Neuronal stem cell (in vitro differentiated cells): Measurements from ENCODE around the gene TSPAN1.

Source experiments
- DNase-seq: peaks from one replicate; pipeline ENCODE4 v3.0.0-alpha.2; 2013; ENCODE audit warnings: low spot score
- H2AFZ ChIP-seq: one replicate; pipeline ENCODE4 v1.6.1; 2013; ENCODE audit warnings: mild to moderate bottlenecking, low read length, inconsistent platforms
- H2AK5ac ChIP-seq: 2 replicates; pipeline ENCODE4 v1.6.1; 2013; ENCODE audit warnings: low read depth, mild to moderate bottlenecking, inconsistent platforms, low read length, moderate library complexity, mixed read lengths
- H2BK120ac ChIP-seq: 2 replicates; pipeline ENCODE4 v1.6.1; 2013; ENCODE audit warnings: low read depth, mild to moderate bottlenecking, inconsistent platforms, low read length, moderate library complexity, mixed read lengths
- H2BK12ac ChIP-seq: one replicate; pipeline ENCODE4 v1.6.1; 2013; ENCODE audit warnings: low read length, inconsistent platforms
- H2BK15ac ChIP-seq: 2 replicates; pipeline ENCODE4 v1.6.1; 2013; ENCODE audit warnings: mild to moderate bottlenecking, low read length, inconsistent platforms, mixed read lengths
- H2BK5ac ChIP-seq: one replicate; pipeline ENCODE4 v1.6.1; 2013; ENCODE audit warnings: inconsistent platforms, mild to moderate bottlenecking, low read length, moderate library complexity
- H3K14ac ChIP-seq: one replicate; pipeline ENCODE4 v1.6.1; 2013; ENCODE audit warnings: low read length, inconsistent platforms
- H3K18ac ChIP-seq: 2 replicates; pipeline ENCODE4 v1.6.1; 2013; ENCODE audit warnings: low read length, inconsistent platforms
- H3K23ac ChIP-seq: 2 replicates; pipeline ENCODE4 v1.6.1; 2013; ENCODE audit warnings: low read depth, mild to moderate bottlenecking, mixed read lengths, low read length, inconsistent platforms; ENCODE audit not compliant: poor library complexity
- H3K27ac ChIP-seq: replicated peaks from 3 replicates; pipeline ENCODE4 v1.5.1; 2013; ENCODE audit warnings: low read length, inconsistent platforms
- H3K27me3 ChIP-seq, 3 experiments: 2 replicates each; pipeline ENCODE4 v1.6.1; 2013; ENCODE audit warnings: low read length in 3 of 3, mild to moderate bottlenecking in 2 of 3, inconsistent platforms in 1 of 3, low read depth in 1 of 3, mixed read lengths in 1 of 3, moderate library complexity in 1 of 3; ENCODE audit not compliant: control insufficient read depth in 3 of 3, insufficient read depth in 3 of 3
- H3K36me3 ChIP-seq, 2 donors: replicated peaks in 1 of 2; 2 replicates each; pipeline ENCODE4 v1.6.1; 2013; ENCODE audit warnings: low read length in 2 of 2; ENCODE audit not compliant: control insufficient read depth in 2 of 2, insufficient read depth in 2 of 2
- H3K4ac ChIP-seq: 2 replicates; pipeline ENCODE4 v1.6.1; 2013; ENCODE audit warnings: inconsistent platforms, mild to moderate bottlenecking, low read length, moderate library complexity
- H3K4me1 ChIP-seq, 2 donors: 1 replicate in 1 of 2; 2 replicates in 1 of 2; pipeline ENCODE4 v1.6.1; 2013; ENCODE audit warnings: low read length in 2 of 2, low read depth in 1 of 2; ENCODE audit not compliant: control insufficient read depth in 2 of 2, insufficient read depth in 1 of 2
- H3K4me2 ChIP-seq: one replicate; pipeline ENCODE4 v1.6.1; 2013; ENCODE audit warnings: mild to moderate bottlenecking, low read length, inconsistent platforms; ENCODE audit not compliant: insufficient read depth, poor library complexity, severe bottlenecking
- H3K4me3 ChIP-seq, 2 donors: 2 replicates each; pipeline ENCODE4 v1.5.1; 2013; ENCODE audit warnings: low read length in 2 of 2, mild to moderate bottlenecking in 2 of 2, inconsistent platforms in 1 of 2, moderate library complexity in 1 of 2
- H3K79me1 ChIP-seq: one replicate; pipeline ENCODE4 v1.6.1; 2013; ENCODE audit warnings: low read depth, mild to moderate bottlenecking, inconsistent platforms, low read length, moderate library complexity
- H3K9ac ChIP-seq: one replicate; pipeline ENCODE4 v1.6.1; 2013; ENCODE audit warnings: mild to moderate bottlenecking, low read depth, low read length, inconsistent platforms; ENCODE audit not compliant: poor library complexity
- H3K9me3 ChIP-seq, 2 donors: replicated peaks in 1 of 2; 2 replicates each; pipeline versions ENCODE3 to v1.6.1; 2013; ENCODE audit warnings: low read length in 2 of 2, mild to moderate bottlenecking in 2 of 2, inconsistent platforms in 1 of 2, low read depth in 1 of 2, mixed read lengths in 1 of 2, moderate library complexity in 1 of 2; ENCODE audit not compliant: control insufficient read depth in 2 of 2, insufficient read depth in 1 of 2
- H4K8ac ChIP-seq: one replicate; pipeline ENCODE4 v1.6.1; 2013; ENCODE audit warnings: low read depth, mild to moderate bottlenecking, inconsistent platforms, low read length, moderate library complexity
- H4K91ac ChIP-seq: one replicate; pipeline ENCODE4 v1.6.1; 2013; ENCODE audit warnings: low read length, low read depth, mild to moderate bottlenecking, inconsistent platforms; ENCODE audit not compliant: poor library complexity
- WGBS, 2 donors: extraction: QIAGEN DNeasy Blood & Tissue Kit; methylation state at CpG; one replicate each; pipeline ENCODE4 v1.1.7; 2013; ENCODE audit warnings: missing lambda C conversion rate in 2 of 2, mixed read lengths in 1 of 2; ENCODE audit not compliant: insufficient read length in 2 of 2, insufficient replicate concordance in 1 of 2; ENCODE audit errors: extremely low coverage in 2 of 2; 5-methylcytosine and 5-hydroxymethylcytosine counted together

TSPAN1 gene

DNA sequence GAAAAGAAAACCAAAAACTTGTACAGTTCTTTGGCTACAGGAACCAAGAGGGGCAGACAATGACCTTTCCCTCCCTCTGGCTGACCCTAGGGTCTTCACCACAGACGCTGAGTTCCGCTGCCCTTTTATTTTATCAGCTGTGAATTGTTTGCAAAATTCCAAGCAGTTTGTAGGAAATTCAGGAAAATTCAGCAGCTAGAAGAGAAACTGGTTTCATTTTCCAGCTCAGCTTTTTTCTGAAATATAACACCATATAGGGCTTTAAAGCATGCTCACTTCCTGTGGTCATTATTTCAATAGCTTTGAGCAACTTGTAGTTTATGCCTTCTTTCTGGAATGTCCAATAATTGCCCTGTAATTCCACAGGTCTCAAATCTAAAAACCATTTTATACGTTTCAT, 37.0 kb upstream of the TSPAN1 start:
- H3K23ac ChIP-seq = no peak overlapping the region
- DNase-seq = no peak
- H3K79me1 ChIP-seq = no peaks in the 10 kb centered on the region
- no peak overlapping the region for H3K14ac ChIP-seq
- no peak overlapping the region for H3K9ac ChIP-seq
- no peak overlapping the region for H4K8ac ChIP-seq
- H3K18ac ChIP-seq = no peak overlapping the region
- no peak overlapping the region for H3K4me2 ChIP-seq
- H2AK5ac ChIP-seq = no peak overlapping the region
- no peaks in the 10 kb centered on the region for H3K36me3 ChIP-seq
- WGBS, 2 donors = no CpG with 5 or more reads among the region's 3 CpGs
- no peaks in the 10 kb centered on the region for H3K27me3 ChIP-seq
- H3K27ac ChIP-seq = no peak overlapping the region
- peak overlapping the region; percentile 69 for H2AFZ ChIP-seq
- no peak overlapping the region for H2BK120ac ChIP-seq
- peaks cover 15 to 25% of the 10 kb centered on the region in 2 donors for H3K4me1 ChIP-seq
- H2BK12ac ChIP-seq = no peak overlapping the region
- no peak overlapping the region for H2BK5ac ChIP-seq
- H3K4ac ChIP-seq = no peak overlapping the region
- no peak overlapping the region for H2BK15ac ChIP-seq
- H3K9me3 ChIP-seq = no peaks in the 10 kb centered on the region
- no peak overlapping the region for H4K91ac ChIP-seq
- H3K4me3 ChIP-seq = no peak overlapping the region

DNA sequence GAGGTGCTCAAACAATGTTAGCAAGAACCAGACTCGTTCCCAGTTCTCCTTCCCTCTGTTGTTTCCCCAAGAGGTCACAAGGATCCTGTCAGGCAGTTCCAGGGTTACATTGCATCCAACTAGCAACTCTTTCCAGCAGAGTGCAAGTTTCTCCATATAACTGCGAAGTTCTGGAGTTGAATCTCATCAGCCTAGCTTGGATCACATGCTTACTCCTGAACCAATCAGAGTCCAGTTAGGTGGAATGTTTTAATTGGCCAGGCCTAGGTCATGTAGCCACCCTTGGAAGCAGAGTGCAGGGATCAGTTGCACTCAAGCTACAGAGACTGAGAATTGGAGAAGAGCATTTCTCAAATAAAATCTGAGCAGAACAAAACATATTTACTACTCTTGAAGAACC, 26.6 kb upstream of the TSPAN1 start:
- H3K27me3 ChIP-seq = peaks cover 0 to 13% (median 0%) of the 10 kb centered on the region in 3 experiments
- peak overlapping the region; percentile 58 for H2AFZ ChIP-seq
- H3K4me3 ChIP-seq = no peak overlapping the region
- H3K23ac ChIP-seq = no peak overlapping the region
- no peaks in the 10 kb centered on the region for H3K36me3 ChIP-seq
- H3K4ac ChIP-seq = no peak overlapping the region
- no peak overlapping the region for H2BK120ac ChIP-seq
- H2AK5ac ChIP-seq = no peak overlapping the region
- H3K4me1 ChIP-seq = no peaks in the 10 kb centered on the region
- no peaks in the 10 kb centered on the region for H3K9me3 ChIP-seq
- no peak overlapping the region for H2BK5ac ChIP-seq
- no peak overlapping the region for H3K9ac ChIP-seq
- H2BK15ac ChIP-seq = no peak overlapping the region
- no peak overlapping the region for H3K18ac ChIP-seq
- no peak for DNase-seq
- no peak overlapping the region for H3K14ac ChIP-seq
- no peak overlapping the region for H4K91ac ChIP-seq
- no peak overlapping the region for H2BK12ac ChIP-seq
- WGBS, 2 donors = no CpG with 5 or more reads among the region's 2 CpGs
- H3K79me1 ChIP-seq = no peaks in the 10 kb centered on the region
- no peak overlapping the region for H3K27ac ChIP-seq
- no peak overlapping the region for H3K4me2 ChIP-seq
- no peak overlapping the region for H4K8ac ChIP-seq

DNA sequence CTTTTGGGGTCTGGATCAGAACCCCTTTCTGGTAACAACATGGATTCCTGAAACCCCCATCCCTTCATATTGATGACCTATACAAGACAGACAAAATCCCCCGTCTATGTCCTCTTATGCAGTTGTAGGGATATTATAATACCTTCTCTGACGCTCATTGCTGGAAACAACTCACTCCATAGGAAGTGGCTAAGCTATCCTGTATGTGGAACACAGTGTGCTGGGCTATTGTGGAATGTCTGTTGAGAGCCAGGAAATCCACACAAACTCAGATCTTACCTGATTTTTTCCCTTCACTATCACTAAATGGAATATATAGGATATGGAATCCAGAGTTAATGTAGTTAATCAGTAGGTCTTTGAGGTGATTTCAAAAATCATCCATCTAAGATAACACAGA, 24.8 kb upstream of the TSPAN1 start:
- Histone ChIP-seq H3K4ac (no peak overlapping the region), H2BK15ac (no peak overlapping the region), H4K8ac (no peak overlapping the region), H2BK120ac (no peak overlapping the region), H3K14ac (no peak overlapping the region), H3K4me2 (no peak overlapping the region), H2AK5ac (no peak overlapping the region), H4K91ac (no peak overlapping the region), H3K4me3 (no peak overlapping the region), H3K27ac (no peak overlapping the region), H3K27me3 (peaks cover 0 to 13% (median 0%) of the 10 kb centered on the region in 3 experiments), H3K4me1 (no peaks in the 10 kb centered on the region), H3K9ac (no peak overlapping the region), H3K36me3 (no peaks in the 10 kb centered on the region), H2BK5ac (no peak overlapping the region), H2BK12ac (no peak overlapping the region), H3K23ac (no peak overlapping the region), H3K9me3 (no peaks in the 10 kb centered on the region), H2AFZ (no peak overlapping the region), H3K79me1 (no peaks in the 10 kb centered on the region), H3K18ac (no peak overlapping the region)
- DNase-seq = no peak
- no CpG with 5 or more reads among the region's 2 CpGs for WGBS, 2 donors

DNA sequence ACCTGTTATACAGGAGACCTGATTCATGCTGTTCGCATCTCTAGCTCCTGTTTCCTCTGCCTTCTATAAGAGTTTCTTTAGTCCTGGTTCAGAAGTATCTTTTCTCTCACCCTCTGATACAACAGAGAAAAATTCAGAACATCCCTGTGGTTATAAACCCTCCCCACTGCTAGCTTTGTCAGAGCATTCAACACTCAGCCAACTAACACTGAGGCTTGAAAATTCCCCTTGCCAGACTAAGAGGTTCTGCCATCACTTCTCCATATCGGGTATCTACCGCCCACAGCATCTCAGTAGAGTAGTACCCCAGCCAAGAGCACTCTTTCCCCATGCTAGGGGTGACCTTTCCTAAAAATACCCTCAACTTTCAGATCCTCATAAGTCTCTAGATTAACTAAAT, 22.9 kb upstream of the TSPAN1 start:
- no peak overlapping the region for H2AK5ac ChIP-seq
- no peak overlapping the region for H3K4me2 ChIP-seq
- no peak overlapping the region for H3K9ac ChIP-seq
- H3K27me3 ChIP-seq = peaks cover 0 to 9% (median 0%) of the 10 kb centered on the region in 3 experiments
- no peak overlapping the region for H2BK15ac ChIP-seq
- H3K4me1 ChIP-seq = no peaks in the 10 kb centered on the region
- no peak overlapping the region for H3K27ac ChIP-seq
- no peaks in the 10 kb centered on the region for H3K79me1 ChIP-seq
- H3K18ac ChIP-seq = no peak overlapping the region
- H3K4me3 ChIP-seq = no peak overlapping the region
- H3K36me3 ChIP-seq = no peaks in the 10 kb centered on the region
- H2BK120ac ChIP-seq = no peak overlapping the region
- no peak overlapping the region for H2BK5ac ChIP-seq
- no peak overlapping the region for H3K4ac ChIP-seq
- no peak overlapping the region for H3K23ac ChIP-seq
- no peak overlapping the region for H4K91ac ChIP-seq
- H2BK12ac ChIP-seq = no peak overlapping the region
- no CpG with 5 or more reads among the region's 3 CpGs for WGBS, 2 donors
- H2AFZ ChIP-seq = no peak overlapping the region
- no peaks in the 10 kb centered on the region for H3K9me3 ChIP-seq
- no peak overlapping the region for H4K8ac ChIP-seq
- no peak for DNase-seq
- H3K14ac ChIP-seq = no peak overlapping the region
